GM21528 (cell line): Measurements from ENCODE around the gene TBC1D22B.
"Not testable (repeated sequence)": the region's sequence is repeated elsewhere in the genome, so short reads cannot be mapped to it uniquely, and the experiment has no call there.

Experiments used
- ATAC-seq: cut with Tn5 transposase; IDR thresholded peaks from one replicate; pipeline ENCODE4 v1.9.1; 2021; ENCODE audit warnings: mild to moderate bottlenecking, moderate library complexity; ENCODE audit not compliant: unreplicated experiment, low FRiP score

The TBC1D22B gene

GRCh38 chr6:37302086-37302686 lies 44.6 kb downstream of the TBC1D22B start:
- ATAC-seq, result no peak

GRCh38 chr6:37303091-37303660 lies 45.6 kb downstream of the TBC1D22B start:
- no peak for ATAC-seq

GRCh38 chr6:37303891-37304503 lies 46.4 kb downstream of the TBC1D22B start:
- no peak for ATAC-seq

- no peak for ATAC-seq
These were observed 47.2 kb downstream of the TBC1D22B start for GRCh38 chr6:37304766-37305165.

- ATAC-seq, result no peak
These were observed 48.4 kb downstream of the TBC1D22B start for GRCh38 chr6:37305841-37306425.

DNA sequence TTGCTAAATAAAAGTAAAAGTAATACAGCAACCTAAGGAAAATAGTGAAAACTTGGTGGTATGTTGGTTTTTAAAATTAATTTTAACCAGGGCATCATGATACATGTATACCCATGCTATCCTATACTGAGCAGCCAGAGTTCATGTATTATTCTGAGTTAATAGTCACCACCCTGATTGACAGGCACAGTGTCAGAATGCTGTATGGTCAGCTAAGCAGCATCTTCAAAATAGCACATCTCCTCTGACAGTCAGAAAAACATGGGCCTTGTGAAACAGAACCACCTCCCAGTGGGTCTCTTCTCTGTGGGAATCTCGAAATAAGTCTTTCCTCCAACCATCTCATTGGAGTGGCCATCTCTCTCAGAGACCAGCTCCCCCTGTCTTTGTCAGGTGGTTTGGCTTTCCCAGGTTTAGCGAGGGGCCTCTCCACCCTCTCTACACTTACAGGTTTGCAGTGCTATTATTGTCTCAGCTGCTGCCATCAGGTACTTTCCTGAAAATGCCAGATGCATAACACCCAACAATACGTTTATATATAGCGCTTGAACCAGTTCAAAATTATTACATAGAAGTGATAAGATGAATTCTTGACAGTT lies 49.2 kb downstream of the TBC1D22B start:
- ATAC-seq, result no peak

- not testable (repeated sequence) for ATAC-seq
These were observed 49.9 kb downstream of the TBC1D22B start for GRCh38 chr6:37307484-37307883.

DNA sequence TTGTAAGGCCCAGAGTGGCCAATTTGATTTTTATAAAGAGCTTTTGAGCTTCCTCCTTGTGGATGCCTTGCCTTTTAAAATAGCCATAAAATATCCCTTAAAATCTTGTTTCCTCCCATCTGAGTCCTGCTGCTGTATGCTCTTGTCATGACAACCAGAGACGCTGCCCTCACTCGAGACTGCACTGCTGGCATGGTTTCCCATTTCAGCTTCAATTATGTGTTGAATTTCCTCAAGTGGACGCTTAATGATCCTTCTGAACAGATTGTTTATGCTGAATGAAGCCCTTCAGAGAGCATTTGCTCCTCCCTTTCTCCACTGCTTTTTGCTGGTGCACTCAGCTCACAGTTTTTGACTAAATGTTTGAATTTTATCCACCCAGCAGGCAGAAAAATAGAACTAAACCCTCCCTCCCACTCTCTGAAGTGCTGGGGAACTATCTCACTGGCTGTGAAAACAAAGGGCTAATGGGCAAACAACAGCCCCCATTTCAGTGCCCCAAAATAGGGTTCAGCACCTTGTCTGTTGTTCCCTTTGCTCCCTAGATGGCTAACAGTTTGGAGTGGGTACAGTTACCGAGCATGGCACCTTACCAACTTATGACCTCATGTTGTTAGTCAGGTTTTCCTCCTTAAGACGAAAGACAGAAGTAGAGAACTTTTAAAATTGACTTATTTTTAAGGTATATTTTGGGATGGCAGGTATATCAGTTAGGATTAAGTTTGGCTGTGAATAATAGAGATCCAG lies 50.7 kb downstream of the TBC1D22B start:
- ATAC-seq, result no peak

GRCh38 chr6:37309046-37309445 lies 51.5 kb downstream of the TBC1D22B start:
- no peak for ATAC-seq

- no peak for ATAC-seq
These were observed 52.1 kb downstream of the TBC1D22B start for GRCh38 chr6:37309692-37310091.

DNA sequence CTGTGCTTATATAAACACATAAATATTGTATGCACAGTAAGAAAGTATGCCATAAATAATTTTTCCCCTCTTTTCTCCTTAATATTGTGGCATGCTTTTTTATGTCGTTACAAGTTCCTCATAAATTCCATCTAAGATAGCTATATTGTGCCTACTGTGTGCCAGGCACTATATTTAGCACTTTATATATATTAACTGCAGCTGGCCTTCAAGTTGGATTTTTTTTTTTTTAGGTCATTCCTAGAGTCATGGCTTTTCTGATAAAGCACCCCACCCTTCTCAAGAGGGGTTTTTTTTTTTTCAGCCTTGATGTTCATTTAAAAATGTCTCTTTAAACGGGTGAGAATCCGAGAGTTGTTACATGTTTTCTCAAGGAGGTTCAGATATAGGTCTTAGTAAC lies 53.4 kb downstream of the TBC1D22B start:
- no peak for ATAC-seq

DNA sequence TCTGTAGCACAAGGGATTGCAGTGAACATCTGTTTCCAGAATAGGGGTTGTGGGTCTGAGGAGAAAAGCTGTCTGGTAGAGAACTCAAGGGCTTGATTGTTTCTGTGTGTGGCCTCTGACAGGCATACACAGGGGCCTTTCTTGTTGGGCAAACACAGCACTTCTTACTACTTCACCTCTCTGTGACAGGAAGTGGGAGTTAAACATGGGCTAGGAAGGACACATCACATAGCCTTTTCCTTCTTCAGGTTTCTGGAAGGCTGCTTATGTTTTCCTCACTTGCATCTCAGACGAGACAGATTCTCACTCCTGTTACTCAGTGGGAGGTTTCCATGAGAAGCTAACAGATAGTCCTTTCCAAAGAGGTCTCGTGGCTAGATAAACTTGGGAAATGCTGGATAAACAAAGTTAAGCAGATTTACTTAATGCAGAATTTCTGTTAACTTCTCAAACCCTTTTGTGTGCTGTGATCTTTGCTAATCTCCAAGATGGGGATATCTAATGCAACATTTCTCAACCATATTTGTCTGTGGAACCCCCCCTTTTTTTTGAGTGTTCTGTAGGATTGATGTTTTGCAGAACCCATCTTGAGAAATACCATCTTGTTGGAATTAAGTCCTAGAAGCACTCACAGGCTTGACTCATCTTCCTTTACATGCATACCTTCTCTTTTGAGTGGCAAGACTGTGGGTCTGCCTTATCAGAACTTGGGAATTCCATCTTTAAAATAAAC lies 54.3 kb downstream of the TBC1D22B start:
- no peak for ATAC-seq

DNA sequence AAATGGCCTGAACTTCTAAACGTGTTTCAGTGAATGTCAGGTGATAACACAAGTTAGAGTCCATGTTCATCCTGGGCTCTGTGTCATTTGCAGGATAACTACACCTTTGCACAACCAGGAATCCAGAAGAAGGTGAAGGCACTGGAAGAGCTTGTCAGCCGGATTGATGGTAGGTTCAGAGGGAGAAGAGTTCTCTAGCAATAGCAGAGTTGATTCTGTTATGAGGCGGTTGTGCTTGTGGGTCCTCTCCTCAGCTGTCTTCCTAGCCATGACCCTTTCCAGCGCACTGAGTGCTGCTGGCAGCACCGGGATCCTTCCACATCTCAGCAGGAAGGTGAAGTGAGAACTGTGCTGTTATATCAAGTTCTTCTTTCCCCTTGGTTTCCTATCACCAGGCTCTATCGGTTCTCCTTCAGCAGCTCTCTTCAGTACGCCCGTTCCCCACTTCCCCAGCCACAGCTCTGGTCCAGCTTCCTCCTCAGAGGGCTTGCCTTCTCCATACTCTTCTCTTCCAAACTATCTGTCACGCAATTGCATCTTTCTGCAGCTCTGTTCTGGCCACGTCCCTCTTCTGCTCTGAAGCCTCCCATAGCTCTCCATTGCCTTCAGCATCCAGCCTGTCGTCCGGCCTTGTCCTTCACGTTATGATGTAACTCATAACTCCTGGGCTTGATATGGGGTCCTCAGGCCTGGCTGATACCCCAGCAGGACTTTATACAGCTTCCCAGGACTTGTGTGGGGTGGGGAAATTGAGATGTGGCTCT lies 56.3 kb downstream of the TBC1D22B start:
- no peak for ATAC-seq

DNA sequence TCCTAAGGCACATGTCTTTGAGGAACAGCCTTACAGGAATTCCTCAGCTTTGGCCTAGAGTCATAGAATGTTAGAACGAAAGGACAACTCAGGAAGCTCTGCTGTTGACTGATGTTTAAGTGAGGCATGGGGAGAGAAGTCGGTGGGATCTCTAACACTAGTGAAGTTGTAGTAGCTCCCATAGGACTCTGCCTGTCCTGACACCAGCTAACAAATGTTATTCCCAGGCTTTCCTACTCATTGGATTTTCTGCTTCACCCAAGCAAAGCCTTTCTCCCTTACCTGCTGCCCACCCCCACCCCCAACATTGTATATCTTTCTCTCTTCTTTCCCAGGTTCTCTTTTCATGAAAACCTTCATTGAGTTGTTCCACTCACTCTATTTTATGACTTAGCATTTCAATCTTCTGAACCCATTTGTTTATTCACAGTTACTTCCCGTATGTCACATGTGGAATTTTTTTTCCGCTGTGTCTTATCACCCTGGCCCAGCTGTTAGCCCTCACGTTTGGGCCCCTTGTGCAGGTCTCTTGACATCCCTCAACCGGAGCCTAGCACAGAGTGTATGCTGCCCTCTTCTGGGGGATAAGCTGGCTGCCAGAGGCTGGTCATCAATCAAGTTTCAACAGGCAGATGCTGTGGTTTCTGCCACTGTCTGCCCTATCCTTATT lies 57.0 kb downstream of the TBC1D22B start:
- ATAC-seq, result no peak

GRCh38 chr6:37315157-37315515 lies 57.6 kb downstream of the TBC1D22B start:
- ATAC-seq, result no peak

DNA sequence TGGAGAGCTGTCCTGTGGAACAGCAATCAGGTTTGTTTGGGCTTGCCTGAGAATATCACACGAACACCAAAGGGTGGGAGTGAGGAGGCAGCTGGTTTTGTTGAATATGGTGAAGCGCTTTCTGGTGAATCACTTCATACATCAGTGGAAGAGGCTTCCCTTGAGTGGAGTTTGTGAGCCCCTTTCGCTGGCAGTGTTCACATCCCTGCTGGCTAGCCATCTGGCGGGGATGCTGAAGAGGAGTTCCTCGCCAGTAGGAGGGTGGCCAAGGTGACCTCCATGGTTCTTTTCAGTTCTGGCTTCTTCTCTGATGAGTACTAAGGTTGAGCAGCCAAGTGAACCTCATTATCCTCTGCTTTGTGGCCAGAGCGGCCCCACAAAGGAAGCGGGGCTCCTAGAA lies 58.5 kb downstream of the TBC1D22B start:
- no peak for ATAC-seq

- no peak for ATAC-seq
These were observed 59.9 kb downstream of the TBC1D22B start for GRCh38 chr6:37317312-37318038.

- ATAC-seq, result no peak
These were observed 61.6 kb downstream of the TBC1D22B start for GRCh38 chr6:37319156-37319555.
